HEK293 (cell line): ENCODE data around the gene TNIK.

Experiments
- CTCF ChIP-seq: fragments of 450-650 bp; formaldehyde crosslinking; IDR thresholded peaks from 2 replicates; pipeline ENCODE4 v1.5.1; 2016; ENCODE audit warnings: missing biosample characterization, missing genetic modification characterization
- KLF9 ChIP-seq: fragments of 450-650 bp; formaldehyde crosslinking; IDR thresholded peaks from 2 replicates; pipeline ENCODE4 v1.5.1; 2016; ENCODE audit warnings: missing biosample characterization, missing genetic modification characterization, low read depth
- PBX3 ChIP-seq: sonication (generic); formaldehyde crosslinking; IDR thresholded peaks from 2 replicates; pipeline ENCODE4 v1.8.1; 2022; ENCODE audit warnings: mild to moderate bottlenecking, moderate library complexity, missing genetic modification reagents
- ZNF114 ChIP-seq: fragments of 450-650 bp; formaldehyde crosslinking; IDR thresholded peaks from 2 replicates; pipeline ENCODE4 v1.5.0; 2017; ENCODE audit warnings: missing biosample characterization, missing genetic modification characterization
- ZNF169 ChIP-seq: fragments of 450-650 bp; formaldehyde crosslinking; IDR thresholded peaks from 2 replicates; pipeline ENCODE4 v1.5.1; 2016; ENCODE audit warnings: missing biosample characterization, missing genetic modification characterization
- ZNF175 ChIP-seq: fragments of 450-650 bp; formaldehyde crosslinking; IDR thresholded peaks from 2 replicates; pipeline ENCODE4 v1.5.1; 2016; ENCODE audit warnings: missing biosample characterization, missing genetic modification characterization
- ZNF274 ChIP-seq, 2 experiments: fragments of 200-500 bp in 1 of 2; fragments of 450-650 bp in 1 of 2; sonication (Bioruptor generic) in 1 of 2; formaldehyde crosslinking in 1 of 2; IDR thresholded peaks; 2 replicates each; pipeline versions ENCODE4 v1.5.1 to v1.6.1; 2014 to 2016; ENCODE audit warnings: borderline replicate concordance in 1 of 2, inconsistent platforms in 1 of 2, low read length in 1 of 2, missing biosample characterization in 1 of 2, missing genetic modification characterization in 1 of 2
- ZNF362 ChIP-seq: fragments of 450-650 bp; formaldehyde crosslinking; IDR thresholded peaks from 2 replicates; pipeline ENCODE4 v1.5.1; 2016; ENCODE audit warnings: missing biosample characterization, missing genetic modification characterization

- no peak for TF ChIP-seq ZNF362
- TF ChIP-seq CTCF (tag by site-specific recombination): no peak
- TF ChIP-seq ZNF175: no peak
- TF ChIP-seq PBX3 (CRISPR knock-in tag): no peak
- TF ChIP-seq KLF9: no peak
- no peak for TF ChIP-seq ZNF274 (IDR thresholded peaks at IDR 0.05; ENCODE audit: low read length)
- TF ChIP-seq ZNF274 (tag by site-specific recombination; IDR thresholded peaks at IDR 0.05; ENCODE audit: borderline replicate concordance): no peak
- TF ChIP-seq ZNF169 (tag by site-specific recombination): no peak
- no peak for TF ChIP-seq ZNF114 (tag by site-specific recombination)
These were observed 242.1 kb downstream of the TNIK start for GRCh38 chr3:171218069-171218468.
